ENCODE data around the gene PRR23A. TPM values are rescaled to one million over a fixed set of nuclear protein-coding genes. Genes with fewer than 3 reads are reported as not detected.

The PRR23A gene
- total and polyA plus RNA-seq, 4 donors: not detected

DNA sequence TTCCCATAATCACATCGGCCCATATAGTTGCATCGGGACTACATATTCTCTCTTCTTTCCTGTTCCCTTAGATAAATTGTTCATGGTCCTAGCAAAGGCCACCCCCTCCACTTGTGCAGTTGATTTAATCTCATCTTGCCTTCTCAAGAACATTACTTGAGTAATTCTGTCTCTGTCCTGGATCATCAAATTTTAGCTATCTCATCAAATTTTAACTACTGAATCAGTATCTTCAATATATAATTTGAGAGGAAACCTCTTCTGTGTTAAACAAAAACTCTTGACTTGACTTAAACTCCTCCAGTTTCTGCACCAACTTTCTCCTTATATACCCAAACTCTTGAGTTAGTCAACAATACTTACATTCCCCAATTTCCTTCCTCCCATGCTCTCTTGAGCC is 18.9 kb upstream of the PRR23A start:
- no peaks in the 10 kb centered on the region for H3K27me3 ChIP-seq (ENCODE audit: control insufficient read depth in 4 of 4, insufficient read depth in 4 of 4, low read length in 3 of 4)
- no peak overlapping the region for H3K4me3 ChIP-seq (ENCODE audit: low read depth in 1 of 3, low read length in 3 of 3)
- WGBS: 94% methylated on average over 2 of the region's 2 CpGs
- no peaks in the 10 kb centered on the region for H3K4me1 ChIP-seq (ENCODE audit: control insufficient read depth in 4 of 4, insufficient read depth in 4 of 4, low read length in 3 of 4)
- no peaks in the 10 kb centered on the region for H3K36me3 ChIP-seq (ENCODE audit: control insufficient read depth in 4 of 4, insufficient read depth in 3 of 4, low read depth in 1 of 4, low read length in 3 of 4)
- no peak overlapping the region for H3K27ac ChIP-seq (ENCODE audit: low read depth in 1 of 2, low read length in 2 of 2)
- no peak for TF ChIP-seq EGR1 (IDR thresholded peaks at IDR 0.05; ENCODE audit: low read depth in 2 of 2)
- no peak for TF ChIP-seq FOXA1 (IDR thresholded peaks at IDR 0.05)
- TF ChIP-seq, protein P1, sequence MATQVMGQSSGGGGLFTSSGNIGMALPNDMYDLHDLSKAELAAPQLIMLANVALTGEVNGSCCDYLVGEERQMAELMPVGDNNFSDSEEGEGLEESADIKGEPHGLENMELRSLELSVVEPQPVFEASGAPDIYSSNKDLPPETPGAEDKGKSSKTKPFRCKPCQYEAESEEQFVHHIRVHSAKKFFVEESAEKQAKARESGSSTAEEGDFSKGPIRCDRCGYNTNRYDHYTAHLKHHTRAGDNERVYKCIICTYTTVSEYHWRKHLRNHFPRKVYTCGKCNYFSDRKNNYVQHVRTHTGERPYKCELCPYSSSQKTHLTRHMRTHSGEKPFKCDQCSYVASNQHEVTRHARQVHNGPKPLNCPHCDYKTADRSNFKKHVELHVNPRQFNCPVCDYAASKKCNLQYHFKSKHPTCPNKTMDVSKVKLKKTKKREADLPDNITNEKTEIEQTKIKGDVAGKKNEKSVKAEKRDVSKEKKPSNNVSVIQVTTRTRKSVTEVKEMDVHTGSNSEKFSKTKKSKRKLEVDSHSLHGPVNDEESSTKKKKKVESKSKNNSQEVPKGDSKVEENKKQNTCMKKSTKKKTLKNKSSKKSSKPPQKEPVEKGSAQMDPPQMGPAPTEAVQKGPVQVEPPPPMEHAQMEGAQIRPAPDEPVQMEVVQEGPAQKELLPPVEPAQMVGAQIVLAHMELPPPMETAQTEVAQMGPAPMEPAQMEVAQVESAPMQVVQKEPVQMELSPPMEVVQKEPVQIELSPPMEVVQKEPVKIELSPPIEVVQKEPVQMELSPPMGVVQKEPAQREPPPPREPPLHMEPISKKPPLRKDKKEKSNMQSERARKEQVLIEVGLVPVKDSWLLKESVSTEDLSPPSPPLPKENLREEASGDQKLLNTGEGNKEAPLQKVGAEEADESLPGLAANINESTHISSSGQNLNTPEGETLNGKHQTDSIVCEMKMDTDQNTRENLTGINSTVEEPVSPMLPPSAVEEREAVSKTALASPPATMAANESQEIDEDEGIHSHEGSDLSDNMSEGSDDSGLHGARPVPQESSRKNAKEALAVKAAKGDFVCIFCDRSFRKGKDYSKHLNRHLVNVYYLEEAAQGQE (IDR thresholded peaks at IDR 0.05): no peak
- no peak for TF ChIP-seq GABPA (IDR thresholded peaks at IDR 0.05 in 1 of 2, conservative IDR thresholded peaks at IDR 0.05 in 1 of 2)
- TF ChIP-seq SP1 (IDR thresholded peaks at IDR 0.05): no peak
- TF ChIP-seq HNF4G (IDR thresholded peaks at IDR 0.05): no peak
- TF ChIP-seq, protein P2, sequence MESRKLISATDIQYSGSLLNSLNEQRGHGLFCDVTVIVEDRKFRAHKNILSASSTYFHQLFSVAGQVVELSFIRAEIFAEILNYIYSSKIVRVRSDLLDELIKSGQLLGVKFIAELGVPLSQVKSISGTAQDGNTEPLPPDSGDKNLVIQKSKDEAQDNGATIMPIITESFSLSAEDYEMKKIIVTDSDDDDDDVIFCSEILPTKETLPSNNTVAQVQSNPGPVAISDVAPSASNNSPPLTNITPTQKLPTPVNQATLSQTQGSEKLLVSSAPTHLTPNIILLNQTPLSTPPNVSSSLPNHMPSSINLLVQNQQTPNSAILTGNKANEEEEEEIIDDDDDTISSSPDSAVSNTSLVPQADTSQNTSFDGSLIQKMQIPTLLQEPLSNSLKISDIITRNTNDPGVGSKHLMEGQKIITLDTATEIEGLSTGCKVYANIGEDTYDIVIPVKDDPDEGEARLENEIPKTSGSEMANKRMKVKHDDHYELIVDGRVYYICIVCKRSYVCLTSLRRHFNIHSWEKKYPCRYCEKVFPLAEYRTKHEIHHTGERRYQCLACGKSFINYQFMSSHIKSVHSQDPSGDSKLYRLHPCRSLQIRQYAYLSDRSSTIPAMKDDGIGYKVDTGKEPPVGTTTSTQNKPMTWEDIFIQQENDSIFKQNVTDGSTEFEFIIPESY (IDR thresholded peaks at IDR 0.05): no peak
- TF ChIP-seq NR2F2 (IDR thresholded peaks at IDR 0.05): no peak
- no peak for TF ChIP-seq RAD21 (IDR thresholded peaks at IDR 0.05)
- TF ChIP-seq, protein P3, sequence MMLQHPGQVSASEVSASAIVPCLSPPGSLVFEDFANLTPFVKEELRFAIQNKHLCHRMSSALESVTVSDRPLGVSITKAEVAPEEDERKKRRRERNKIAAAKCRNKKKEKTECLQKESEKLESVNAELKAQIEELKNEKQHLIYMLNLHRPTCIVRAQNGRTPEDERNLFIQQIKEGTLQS (IDR thresholded peaks at IDR 0.05): no peak
- no peak for TF ChIP-seq FOXA2 (IDR thresholded peaks at IDR 0.05)
- TF ChIP-seq, protein P4, sequence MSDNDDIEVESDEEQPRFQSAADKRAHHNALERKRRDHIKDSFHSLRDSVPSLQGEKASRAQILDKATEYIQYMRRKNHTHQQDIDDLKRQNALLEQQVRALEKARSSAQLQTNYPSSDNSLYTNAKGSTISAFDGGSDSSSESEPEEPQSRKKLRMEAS (IDR thresholded peaks at IDR 0.05): no peak
- TF ChIP-seq HNF4A (conservative IDR thresholded peaks at IDR 0.05): no peak
- TF ChIP-seq RXRA (IDR thresholded peaks at IDR 0.05): no peak
- no peak for TF ChIP-seq JUND (IDR thresholded peaks at IDR 0.05)
- no peak for TF ChIP-seq YY1 (IDR thresholded peaks at IDR 0.05)
- TF ChIP-seq, protein P5, sequence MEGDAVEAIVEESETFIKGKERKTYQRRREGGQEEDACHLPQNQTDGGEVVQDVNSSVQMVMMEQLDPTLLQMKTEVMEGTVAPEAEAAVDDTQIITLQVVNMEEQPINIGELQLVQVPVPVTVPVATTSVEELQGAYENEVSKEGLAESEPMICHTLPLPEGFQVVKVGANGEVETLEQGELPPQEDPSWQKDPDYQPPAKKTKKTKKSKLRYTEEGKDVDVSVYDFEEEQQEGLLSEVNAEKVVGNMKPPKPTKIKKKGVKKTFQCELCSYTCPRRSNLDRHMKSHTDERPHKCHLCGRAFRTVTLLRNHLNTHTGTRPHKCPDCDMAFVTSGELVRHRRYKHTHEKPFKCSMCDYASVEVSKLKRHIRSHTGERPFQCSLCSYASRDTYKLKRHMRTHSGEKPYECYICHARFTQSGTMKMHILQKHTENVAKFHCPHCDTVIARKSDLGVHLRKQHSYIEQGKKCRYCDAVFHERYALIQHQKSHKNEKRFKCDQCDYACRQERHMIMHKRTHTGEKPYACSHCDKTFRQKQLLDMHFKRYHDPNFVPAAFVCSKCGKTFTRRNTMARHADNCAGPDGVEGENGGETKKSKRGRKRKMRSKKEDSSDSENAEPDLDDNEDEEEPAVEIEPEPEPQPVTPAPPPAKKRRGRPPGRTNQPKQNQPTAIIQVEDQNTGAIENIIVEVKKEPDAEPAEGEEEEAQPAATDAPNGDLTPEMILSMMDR (IDR thresholded peaks at IDR 0.05; ENCODE audit: low read depth, low read length, missing input control): no peak
- TF ChIP-seq TAF1 (conservative IDR thresholded peaks at IDR 0.05): no peak
- H3K9ac ChIP-seq (ENCODE audit: low read depth in 1 of 2, low read length in 2 of 2): no peak overlapping the region
- peaks cover 0 to 5% (median 2%) of the 10 kb centered on the region in 4 donors for H3K9me3 ChIP-seq (ENCODE audit: control insufficient read depth in 4 of 4, low read length in 3 of 4)
- DNase-seq (ENCODE audit: low spot score): no peak

Measured in liver (tissue), 9 donors.